A549 (cell line): ENCODE data around the gene AMOT. TPM values are rescaled to one million over a fixed set of nuclear protein-coding genes. Genes with fewer than 3 reads are reported as not detected.

ENCODE experiments used
- ATAC-seq, 2 experiments: fragments of 200-7000 bp in 1 of 2; fragments of >200 bp in 1 of 2; cut with Nextera tagmentation in 1 of 2; cut with Tn5 transposase in 1 of 2; 3 replicates each; pipeline versions ENCODE4 v1.8.0 to v1.9.1; 2018 to 2020; ENCODE audit warnings: mild to moderate bottlenecking in 1 of 2, moderate library complexity in 1 of 2
- CTCF ChIA-PET: fragments of 300-600 bp; sonication (Branson Sonifier 250); formaldehyde crosslinking; extraction: SDS; loops from one replicate; lab custom pipeline; 2021; ENCODE audit warnings: antibody characterized with exemption, inconsistent platforms; lab: Yijun Ruan, JAX
- POLR2A ChIA-PET: fragments of 350-600 bp; formaldehyde crosslinking; extraction: SDS; loops from one replicate; lab custom pipeline; 2021; ENCODE audit warnings: antibody characterized with exemption, inconsistent platforms; lab: Yijun Ruan, JAX
- DNase-seq, 2 experiments: peaks; one replicate each; pipeline versions ENCODE4 v3.0.0 to v3.0.0-alpha.2; 2011 to 2016; ENCODE audit warnings: low read depth in 1 of 2, low spot score in 1 of 2
- FAIRE-seq: peaks from 2 replicates; lab custom pipeline; 2011; peaks lifted over from hg19 to GRCh38; lab: Jason Lieb, UNC
- H3K27ac ChIP-seq, 2 experiments: fragments of >200 bp; sonication (Bioruptor Twin); formaldehyde crosslinking; 3 replicates each; pipeline ENCODE4 v1.5.1; 2016 to 2017
- H3K4me1 ChIP-seq: fragments of >200 bp; sonication (Bioruptor Twin); formaldehyde crosslinking; 3 replicates; pipeline ENCODE4 v1.6.1; 2016
- H3K4me2 ChIP-seq: fragments of >200 bp; sonication (Bioruptor Twin); formaldehyde crosslinking; 3 replicates; pipeline ENCODE4 v1.6.1; 2016
- H3K4me3 ChIP-seq: fragments of >200 bp; sonication (Bioruptor Twin); formaldehyde crosslinking; 3 replicates; pipeline ENCODE4 v1.5.1; 2016
- H3K9me3 ChIP-seq: fragments of >200 bp; sonication (Bioruptor Twin); formaldehyde crosslinking; 3 replicates; pipeline ENCODE4 v1.6.1; 2016
- CBX2 ChIP-seq: fragments of 200-600 bp; sonication (generic); IDR thresholded peaks from 2 replicates; pipeline ENCODE4 v1.6.1; 2016; ENCODE audit warnings: low read depth, mild to moderate bottlenecking, borderline replicate concordance
- CBX8 ChIP-seq: fragments of 200-600 bp; sonication (generic); IDR thresholded peaks from 2 replicates; pipeline ENCODE4 v1.6.1; 2016
- CHD2 ChIP-seq: fragments of 150-350 bp; IDR thresholded peaks from 2 replicates; pipeline ENCODE4 v1.6.1; 2014; ENCODE audit warnings: low read length; ENCODE audit not compliant: partially characterized antibody
- CHD4 ChIP-seq: fragments of 200-600 bp; sonication (generic); IDR thresholded peaks from 2 replicates; pipeline ENCODE4 v1.6.1; 2016; ENCODE audit warnings: antibody characterized with exemption, mild to moderate bottlenecking, borderline replicate concordance
- EHF ChIP-seq: fragments of 250-450 bp; sonication (Bioruptor Pico); IDR thresholded peaks from 2 replicates; pipeline ENCODE4 v1.5.0; 2020; ENCODE audit warnings: mild to moderate bottlenecking
- FOXS1 ChIP-seq: fragments of 250-450 bp; sonication (Bioruptor Pico); IDR thresholded peaks from 2 replicates; pipeline ENCODE4 v1.5.0; 2020; ENCODE audit warnings: mild to moderate bottlenecking, moderate library complexity
- HES2 ChIP-seq: fragments of >200 bp; sonication (Bioruptor Twin); formaldehyde crosslinking; IDR thresholded peaks from 2 replicates; pipeline ENCODE4 v1.6.1; 2016
- HEYL ChIP-seq: fragments of 250-450 bp; sonication (Bioruptor Pico); IDR thresholded peaks from 2 replicates; pipeline ENCODE4 v1.8.0; 2021; ENCODE audit warnings: mild to moderate bottlenecking, moderate library complexity
- HOXA7 ChIP-seq: fragments of 250-450 bp; sonication (Bioruptor Pico); IDR thresholded peaks from 2 replicates; pipeline ENCODE4 v1.5.0; 2020; ENCODE audit warnings: mild to moderate bottlenecking, moderate library complexity
- HOXB13 ChIP-seq: fragments of 250-450 bp; sonication (Bioruptor Pico); IDR thresholded peaks from 2 replicates; pipeline ENCODE4 v1.5.0; 2020; ENCODE audit warnings: low read depth, mild to moderate bottlenecking, moderate library complexity
- JUNB ChIP-seq: fragments of >200 bp; sonication (Bioruptor Twin); formaldehyde crosslinking; IDR thresholded peaks from 2 replicates; pipeline ENCODE4 v1.6.1; 2016
- MAFK ChIP-seq: fragments of 450-650 bp; IDR thresholded peaks from 2 replicates; pipeline ENCODE4 v1.6.1; 2014; ENCODE audit not compliant: partially characterized antibody
- MAZ ChIP-seq: fragments of 150-350 bp; IDR thresholded peaks from 2 replicates; pipeline ENCODE4 v1.6.1; 2014; ENCODE audit warnings: antibody characterized with exemption, low read depth, low read length, borderline replicate concordance
- MYC ChIP-seq: IDR thresholded peaks from 2 replicates; pipeline ENCODE4 v1.6.1; 2012; ENCODE audit warnings: mild to moderate bottlenecking, inconsistent platforms, low read length, improper control_type of control experiment, borderline replicate concordance
- NFE2L2 ChIP-seq: fragments of 150-350 bp; conservative IDR thresholded peaks from 2 replicates; pipeline ENCODE4 v1.6.1; 2014; ENCODE audit warnings: low read length
- NPAS2 ChIP-seq: fragments of 250-450 bp; sonication (Bioruptor Pico); IDR thresholded peaks from 2 replicates; pipeline ENCODE4 v1.8.0; 2022; ENCODE audit warnings: mild to moderate bottlenecking, moderate library complexity, borderline replicate concordance
- NR3C1 ChIP-seq: fragments of >200 bp; sonication (Bioruptor Twin); formaldehyde crosslinking; IDR thresholded peaks from 3 replicates; pipeline ENCODE4 v1.6.1; 2017
- PHF8 ChIP-seq: fragments of 200-600 bp; sonication (generic); IDR thresholded peaks from 2 replicates; pipeline ENCODE4 v1.6.1; 2016; ENCODE audit warnings: low read depth, mild to moderate bottlenecking, antibody characterized with exemption, moderate library complexity, borderline replicate concordance
- RAD21 ChIP-seq, 2 experiments: fragments of >200 bp in 1 of 2; sonication (Bioruptor Twin) in 1 of 2; formaldehyde crosslinking in 1 of 2; IDR thresholded peaks in 1 of 2; conservative IDR thresholded peaks in 1 of 2; 2 replicates in 1 of 2; 3 replicates in 1 of 2; pipeline ENCODE4 v1.6.1; 2012 to 2018; ENCODE audit warnings: inconsistent platforms in 1 of 2
- RCOR1 ChIP-seq: fragments of 150-350 bp; IDR thresholded peaks from 2 replicates; pipeline ENCODE4 v1.6.1; 2014; ENCODE audit warnings: antibody characterized with exemption, low read length, low read depth
- RNF2 ChIP-seq: fragments of 200-600 bp; sonication (generic); IDR thresholded peaks from 2 replicates; pipeline ENCODE4 v1.6.1; 2016; ENCODE audit warnings: low read depth, mild to moderate bottlenecking, antibody characterized with exemption, moderate library complexity, borderline replicate concordance
- TFCP2L1 ChIP-seq: fragments of 250-450 bp; sonication (Bioruptor Pico); IDR thresholded peaks from 2 replicates; pipeline ENCODE4 v1.5.0; 2021; ENCODE audit warnings: mild to moderate bottlenecking
- TP53 ChIP-seq: fragments of 250-450 bp; sonication (Bioruptor Pico); IDR thresholded peaks from 2 replicates; pipeline ENCODE4 v1.5.0; 2021; ENCODE audit warnings: mild to moderate bottlenecking, moderate library complexity
- ZSCAN20 ChIP-seq: fragments of 250-450 bp; sonication (Bioruptor Pico); IDR thresholded peaks from 2 replicates; pipeline ENCODE4 v1.8.0; 2022; ENCODE audit warnings: mild to moderate bottlenecking, moderate library complexity
- WGBS: methylation state at CpG from one replicate; pipeline ENCODE4 v1.1.6; 2017; ENCODE audit errors: missing lambda C conversion rate; 5-methylcytosine and 5-hydroxymethylcytosine counted together
- polyA plus RNA-seq, 4 experiments: library from polyadenylated mRNA; depleted of rRNA in 3 of 4; stranded (reverse); fragments of >200 nt; fragmentation: RNase III in 1 of 4; extraction: RNeasy Plus Mini Kit Qiagen cat#74134 plus additional on column Dnase treatment in 1 of 4; gene quantifications; 2 replicates in 3 of 4; 3 replicates in 1 of 4; pipeline ENCODE4 v1.2.3, GENCODE V29; 2011 to 2017
- TF ChIP-seq, protein P1 (sequence below): fragments of >200 bp; sonication (Bioruptor Twin); formaldehyde crosslinking; IDR thresholded peaks from 3 replicates; pipeline ENCODE4 v1.6.1; 2016
- TF ChIP-seq, protein P2 (sequence below): fragments of >200 bp; sonication (Bioruptor Twin); formaldehyde crosslinking; IDR thresholded peaks from 3 replicates; pipeline ENCODE4 v1.5.1; 2016

The AMOT gene
- polyA plus RNA-seq, 2 of the 4 experiments (the other 2 are of a cell fraction) = 0.03 to 0.05 TPM

DNA sequence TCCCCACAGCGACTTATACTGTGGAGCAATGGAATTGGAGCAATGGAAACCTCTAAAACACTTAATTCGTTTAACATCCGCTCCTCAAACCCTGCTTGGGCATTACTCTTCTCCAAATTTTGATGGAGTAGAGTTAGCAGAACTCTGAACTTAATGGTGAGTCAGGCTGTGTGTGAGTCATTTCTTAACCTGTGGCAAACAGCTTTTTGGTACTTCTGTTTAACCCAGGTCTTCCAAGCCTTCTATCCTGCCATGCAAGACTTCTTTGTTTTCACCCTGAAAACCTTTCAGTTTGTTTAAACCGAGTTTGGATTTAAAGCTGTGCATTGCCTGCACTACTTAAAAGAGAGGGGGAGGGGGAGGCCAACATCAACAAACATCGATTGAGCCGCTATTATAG is 3.6 kb upstream of the AMOT start:
- DNase-seq (no peak), ATAC-seq (no peak), FAIRE-seq (no peak)
- POLR2A ChIA-PET = no interaction called here
- H3K4me3 ChIP-seq = no peak overlapping the region
- CTCF ChIA-PET = no interaction called here
- no peak overlapping the region for H3K27ac ChIP-seq
- no peaks in the 10 kb centered on the region for H3K4me1 ChIP-seq
- 0 out of 3 replicates have a peak, but pooled peaks cover 6% of the 10 kb centered on the region for H3K9me3 ChIP-seq
- TF ChIP-seq MYC (no peak), CHD2 (no peak), RAD21 (conservative IDR thresholded peaks at IDR 0.05 in 1 of 2, IDR thresholded peaks at IDR 0.05 in 1 of 2) (no peak), HOXA7 (CRISPR knock-in tag) (no peak), NR3C1 (no peak), CHD4 (no peak), RNF2 (no peak), ZSCAN20 (no peak), FOXS1 (CRISPR knock-in tag) (no peak), TP53 (CRISPR knock-in tag) (no peak)
- 16% methylated on average over 6 of the region's 6 CpGs for WGBS
- no peak overlapping the region for H3K4me2 ChIP-seq

- DNase-seq (no peak), ATAC-seq (peak in 1 of 2 experiments; percentile 3; a peak in 1 of 6 replicates), FAIRE-seq (no peak)
- Histone ChIP-seq H3K4me3 (peak overlapping the region; percentile 91), H3K4me2 (peak overlapping the region; percentile 98), H3K27ac (no peak overlapping the region), H3K4me1 (no peaks in the 10 kb centered on the region), H3K9me3 (0 out of 3 replicates have a peak, but pooled peaks cover 9% of the 10 kb centered on the region)
- WGBS = under 1% methylated on average over 5 of the region's 5 CpGs
- ChIA-PET POLR2A (no interaction called here), CTCF (no interaction called here)
- TF ChIP-seq NPAS2 (CRISPR knock-in tag) (no peak), HEYL (CRISPR knock-in tag) (no peak), MAFK (peak; percentile 72)
Measured at GRCh38 chrX:112841820-112842157, 1.2 kb upstream of the AMOT start.

DNA sequence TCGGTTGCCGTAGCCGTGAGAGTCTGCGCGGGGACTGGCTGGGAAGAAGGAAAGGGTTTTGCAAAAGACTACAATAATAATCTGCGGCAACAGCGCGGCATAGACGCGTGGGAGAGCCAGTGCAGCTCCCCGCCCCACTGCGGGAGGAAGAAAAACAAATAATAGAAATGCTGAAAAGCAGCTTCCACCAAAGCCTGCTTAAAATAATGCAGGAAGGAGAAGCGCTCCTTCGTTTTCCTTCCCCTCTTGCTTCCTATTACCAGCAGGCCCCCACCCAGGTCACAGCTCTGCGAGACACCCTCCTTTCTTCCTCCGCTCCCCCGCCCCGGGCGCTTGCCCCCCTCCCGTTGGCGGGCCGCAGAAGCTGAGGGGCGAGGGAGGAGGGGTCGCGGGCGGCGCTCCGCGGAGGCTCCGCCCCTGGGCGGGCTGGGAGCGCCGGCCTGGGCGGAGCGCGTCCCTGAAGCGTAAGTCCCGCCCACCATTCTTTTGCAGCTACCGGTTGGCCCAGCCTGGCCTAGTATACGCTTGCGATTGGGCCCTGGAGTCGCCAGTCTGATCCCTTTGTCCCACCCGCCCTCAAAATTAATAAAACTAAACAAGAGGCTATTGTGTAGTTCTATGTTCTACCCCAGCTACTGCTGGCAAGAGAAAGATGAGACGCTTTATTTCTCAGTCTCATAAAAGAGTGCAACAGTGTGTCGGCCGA is 636 bp upstream of the AMOT start:
- 0 out of 3 replicates have a peak, but pooled peaks cover 9% of the 10 kb centered on the region for H3K9me3 ChIP-seq
- H3K4me2 ChIP-seq = peak overlapping the region; percentile 98
- peak; percentile 74 to 81 for DNase-seq
- peak overlapping the region in 1 of 2 experiments; percentile 57; a peak in 3 of 6 replicates for H3K27ac ChIP-seq
- CTCF ChIA-PET = interaction anchor here (1.1 kb wide), 1 partner anchor 1122 kb away, joined by 3 read pairs; no protein-coding TSS in a partner anchor
- no peak for FAIRE-seq
- 2% methylated on average over 20 of the region's 46 CpGs for WGBS
- POLR2A ChIA-PET = no interaction called here
- TF ChIP-seq PHF8 (peak; percentile 23; the same call in 1 of the 2 replicates), TFCP2L1 (CRISPR knock-in tag) (no peak), NFE2L2 (no peak)
- ATAC-seq = peak; percentile 97 to 100
- H3K4me3 ChIP-seq = peak overlapping the region; percentile 91
- H3K4me1 ChIP-seq = no peaks in the 10 kb centered on the region

- no peak for DNase-seq
- Histone ChIP-seq H3K4me1 (no peaks in the 10 kb centered on the region), H3K4me2 (peak overlapping the region; percentile 98; the same call in 2 of the 3 replicates), H3K9me3 (0 out of 3 replicates have a peak, but pooled peaks cover 9% of the 10 kb centered on the region), H3K27ac (no peak overlapping the region), H3K4me3 (no peak overlapping the region)
- no peak for ATAC-seq
- WGBS = 29% methylated on average over 5 of the region's 5 CpGs
- POLR2A ChIA-PET = no interaction called here
- CTCF ChIA-PET = interaction anchor here (1.1 kb wide), 1 partner anchor 1120 kb away, joined by 3 read pairs; no protein-coding TSS in a partner anchor
- FAIRE-seq = no peak
- TF ChIP-seq RCOR1 (no peak), CBX8 (no peak), MAZ (no peak), TP53 (CRISPR knock-in tag) (no peak), HES2 (no peak), HOXB13 (CRISPR knock-in tag) (no peak), RNF2 (no peak), JUNB (no peak), CBX2 (no peak), NFE2L2 (no peak), EHF (no peak)
- TF ChIP-seq, protein P1, sequence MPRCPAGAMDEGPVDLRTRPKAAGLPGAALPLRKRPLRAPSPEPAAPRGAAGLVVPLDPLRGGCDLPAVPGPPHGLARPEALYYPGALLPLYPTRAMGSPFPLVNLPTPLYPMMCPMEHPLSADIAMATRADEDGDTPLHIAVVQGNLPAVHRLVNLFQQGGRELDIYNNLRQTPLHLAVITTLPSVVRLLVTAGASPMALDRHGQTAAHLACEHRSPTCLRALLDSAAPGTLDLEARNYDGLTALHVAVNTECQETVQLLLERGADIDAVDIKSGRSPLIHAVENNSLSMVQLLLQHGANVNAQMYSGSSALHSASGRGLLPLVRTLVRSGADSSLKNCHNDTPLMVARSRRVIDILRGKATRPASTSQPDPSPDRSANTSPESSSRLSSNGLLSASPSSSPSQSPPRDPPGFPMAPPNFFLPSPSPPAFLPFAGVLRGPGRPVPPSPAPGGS = no peak
- TF ChIP-seq, protein P2, sequence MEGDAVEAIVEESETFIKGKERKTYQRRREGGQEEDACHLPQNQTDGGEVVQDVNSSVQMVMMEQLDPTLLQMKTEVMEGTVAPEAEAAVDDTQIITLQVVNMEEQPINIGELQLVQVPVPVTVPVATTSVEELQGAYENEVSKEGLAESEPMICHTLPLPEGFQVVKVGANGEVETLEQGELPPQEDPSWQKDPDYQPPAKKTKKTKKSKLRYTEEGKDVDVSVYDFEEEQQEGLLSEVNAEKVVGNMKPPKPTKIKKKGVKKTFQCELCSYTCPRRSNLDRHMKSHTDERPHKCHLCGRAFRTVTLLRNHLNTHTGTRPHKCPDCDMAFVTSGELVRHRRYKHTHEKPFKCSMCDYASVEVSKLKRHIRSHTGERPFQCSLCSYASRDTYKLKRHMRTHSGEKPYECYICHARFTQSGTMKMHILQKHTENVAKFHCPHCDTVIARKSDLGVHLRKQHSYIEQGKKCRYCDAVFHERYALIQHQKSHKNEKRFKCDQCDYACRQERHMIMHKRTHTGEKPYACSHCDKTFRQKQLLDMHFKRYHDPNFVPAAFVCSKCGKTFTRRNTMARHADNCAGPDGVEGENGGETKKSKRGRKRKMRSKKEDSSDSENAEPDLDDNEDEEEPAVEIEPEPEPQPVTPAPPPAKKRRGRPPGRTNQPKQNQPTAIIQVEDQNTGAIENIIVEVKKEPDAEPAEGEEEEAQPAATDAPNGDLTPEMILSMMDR = no peak
Measured at GRCh38 chrX:112839856-112840255, 775 bp downstream of the AMOT start.
